ENCODE results near the gene KIF6.
"Not testable (repeated sequence)": the region's sequence is repeated elsewhere in the genome, so short reads cannot be mapped to it uniquely, and the experiment has no call there.

Gene KIF6

DNA sequence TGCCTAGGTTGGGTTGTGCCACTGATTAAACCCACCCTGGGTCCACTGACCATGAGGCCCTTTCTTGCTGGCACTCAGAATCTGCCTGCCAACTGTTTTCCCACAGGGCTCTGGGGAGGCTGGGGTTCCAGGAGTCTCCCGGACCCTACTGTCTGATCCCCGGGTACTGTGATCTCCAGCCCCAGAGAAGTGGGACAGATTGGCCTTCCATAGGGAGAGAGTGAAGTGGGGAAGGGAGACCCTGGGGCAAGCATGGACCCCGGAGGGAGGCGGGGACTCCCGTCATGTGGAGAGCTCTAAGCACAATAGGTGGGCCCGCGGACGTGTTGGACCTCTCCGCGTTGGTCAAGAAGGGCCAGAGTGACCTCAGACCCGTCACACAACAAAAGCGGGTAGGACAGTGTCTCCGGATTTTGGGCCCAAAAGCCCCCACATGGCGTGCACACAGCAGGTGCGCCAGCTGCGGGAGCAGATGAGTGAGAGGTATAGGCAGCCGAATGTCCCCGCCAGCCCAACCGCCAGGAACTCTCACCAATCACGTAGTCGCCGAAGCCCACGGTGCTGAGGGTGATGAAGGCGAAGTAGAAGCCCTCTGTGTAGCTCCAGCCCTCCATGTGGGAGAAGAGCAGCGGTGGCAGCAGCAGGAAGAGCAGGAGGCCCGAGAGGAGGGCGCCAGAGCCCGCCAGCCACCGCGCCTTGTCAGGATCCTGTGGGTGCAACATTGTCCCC is 421.6 kb downstream of the KIF6 start:
- DNase-seq = no peak

- peak; percentile 60 to 94 for DNase-seq
These were observed 422.4 kb downstream of the KIF6 start for GRCh38 chr6:39302669-39303424.

GRCh38 chr6:39302011-39302410 is 423.2 kb downstream of the KIF6 start:
- no peak for DNase-seq

- no peak for DNase-seq
These were observed 423.6 kb downstream of the KIF6 start for GRCh38 chr6:39301606-39302005.

DNA sequence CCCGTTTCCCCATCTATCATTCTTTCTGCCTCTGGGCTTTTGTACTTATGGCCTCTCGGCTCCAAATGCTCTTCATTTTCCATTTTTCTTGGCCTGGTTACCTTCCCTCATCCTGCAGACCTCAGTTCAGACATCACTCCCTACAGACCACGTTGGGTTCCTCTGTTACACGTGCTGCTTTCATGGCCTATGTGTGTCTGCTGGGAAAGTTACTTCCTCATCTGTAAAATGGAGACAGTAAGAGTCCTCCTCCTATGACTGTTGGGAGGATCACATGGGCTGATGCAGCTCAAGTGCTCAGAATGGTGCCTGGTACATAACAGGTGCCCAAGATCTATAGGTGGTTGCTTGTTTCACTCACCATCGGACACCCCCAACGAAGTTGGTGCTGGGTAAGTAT is 424.5 kb downstream of the KIF6 start:
- DNase-seq = peak in 1 of 2 donors; percentile 36

GRCh38 chr6:39298061-39298460 is 427.1 kb downstream of the KIF6 start:
- no peak for DNase-seq

DNA sequence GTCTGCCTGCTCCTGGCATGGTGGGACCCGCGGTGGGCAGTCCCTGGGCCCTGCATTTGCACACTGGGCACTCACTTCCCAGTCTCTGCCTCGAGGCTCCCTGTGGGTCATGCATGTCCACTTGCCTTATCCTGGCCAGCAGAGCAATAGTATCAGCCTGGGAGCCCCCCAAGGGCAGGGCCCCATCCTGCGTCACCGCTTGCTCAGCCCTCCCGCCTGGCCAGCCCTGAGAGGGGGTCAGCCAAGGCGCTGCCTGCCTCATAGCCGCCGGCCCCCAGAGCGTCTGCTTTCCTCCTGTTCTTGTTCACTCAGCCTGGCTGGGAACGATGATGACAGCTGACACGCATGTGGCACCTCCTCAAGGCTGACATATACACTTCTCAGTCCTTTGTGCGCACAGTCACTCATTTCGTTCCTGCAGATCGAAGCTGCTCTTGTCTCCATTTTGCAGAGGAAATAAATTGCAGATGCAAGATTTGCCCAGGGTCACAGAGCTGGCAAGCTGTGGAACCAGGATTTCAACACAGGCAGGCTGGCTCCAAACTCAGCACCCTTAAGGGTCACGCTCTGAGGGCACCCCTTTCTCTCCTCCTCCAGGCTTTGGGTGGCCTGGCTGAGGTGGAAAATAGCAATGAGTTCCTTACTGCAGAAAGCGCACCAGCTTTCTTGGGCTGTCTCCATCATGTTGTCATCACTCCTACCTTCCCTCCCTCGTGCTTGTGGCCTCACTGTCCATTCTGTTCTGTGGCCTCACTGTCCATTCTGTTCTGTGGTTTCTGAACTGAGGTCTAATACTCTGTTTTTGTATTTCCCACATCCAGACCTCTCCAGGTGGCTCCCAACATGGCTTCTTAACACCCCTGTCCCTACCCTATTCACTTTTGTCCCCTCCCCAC is 428.2 kb downstream of the KIF6 start:
- DNase-seq = no peak

DNA sequence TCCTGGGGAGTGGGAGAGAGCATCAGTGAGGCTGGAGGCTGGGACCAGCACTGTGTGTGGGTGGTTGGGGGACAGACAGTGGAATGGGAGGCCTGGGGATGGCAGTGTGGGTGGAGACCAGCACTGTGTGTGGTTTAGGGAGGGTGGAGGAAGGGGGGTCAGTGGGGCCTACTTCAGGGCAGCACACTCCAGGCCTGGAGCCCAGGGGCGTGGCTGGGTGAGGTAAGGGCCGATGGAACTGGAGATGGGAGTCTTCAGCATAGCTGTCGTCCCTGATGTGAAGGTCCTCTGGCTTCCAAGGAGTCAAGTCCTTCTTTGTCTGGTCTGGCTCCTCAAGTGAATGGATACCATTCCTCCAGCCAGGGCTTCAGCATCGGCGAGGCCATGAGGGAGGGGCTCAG is 429.6 kb downstream of the KIF6 start:
- DNase-seq = no peak

DNA sequence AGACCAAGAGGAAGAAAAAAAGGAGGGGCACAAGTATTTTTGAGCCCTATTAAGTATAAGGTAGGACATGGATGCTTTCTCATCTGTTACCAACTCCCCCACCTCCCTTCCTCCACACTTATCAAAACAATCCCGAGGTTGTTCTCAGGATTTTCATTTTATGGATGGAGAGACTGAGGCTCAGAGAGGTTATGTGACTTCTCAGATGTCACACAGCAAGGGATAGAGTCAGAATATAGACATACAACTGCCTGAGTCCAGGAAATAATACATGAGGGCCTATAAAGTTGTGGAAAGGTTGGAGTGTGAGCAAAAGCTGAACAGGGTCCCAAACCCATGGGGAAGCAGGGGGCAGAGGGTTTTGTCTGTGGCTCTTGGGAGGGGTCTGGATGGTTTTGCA is 430.3 kb downstream of the KIF6 start:
- no peak for DNase-seq

- DNase-seq = peak in 1 of 2 donors; percentile 17
These were observed 431.1 kb downstream of the KIF6 start for GRCh38 chr6:39294133-39294532.

- no peak for DNase-seq
These were observed 432.6 kb downstream of the KIF6 start for GRCh38 chr6:39292637-39293036.

- peak; percentile 43 to 52 for DNase-seq
These were observed 435.7 kb downstream of the KIF6 start for GRCh38 chr6:39289490-39289889.

GRCh38 chr6:39287601-39288000 is 437.6 kb downstream of the KIF6 start:
- DNase-seq = no peak

DNA sequence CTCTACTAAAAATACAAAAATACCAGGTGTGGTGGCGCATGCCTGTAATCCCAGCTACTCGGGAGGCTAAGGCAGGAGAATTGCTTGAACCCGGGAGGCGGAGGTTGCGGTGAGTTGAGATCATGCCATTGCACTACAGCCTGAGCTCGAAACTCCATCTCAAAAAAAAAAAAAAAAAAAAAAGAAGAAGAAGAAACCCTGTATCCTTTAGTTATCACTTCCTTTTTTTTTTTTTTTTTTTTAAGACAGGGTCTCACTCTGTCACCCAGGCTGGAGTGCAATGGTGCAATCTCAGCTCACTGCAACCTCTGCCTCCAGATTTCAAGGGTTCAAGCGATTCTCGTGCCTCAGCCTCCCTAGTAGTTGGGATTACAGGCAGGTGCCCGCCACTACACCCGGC is 438.6 kb downstream of the KIF6 start:
- DNase-seq = not testable (repeated sequence)

DNA sequence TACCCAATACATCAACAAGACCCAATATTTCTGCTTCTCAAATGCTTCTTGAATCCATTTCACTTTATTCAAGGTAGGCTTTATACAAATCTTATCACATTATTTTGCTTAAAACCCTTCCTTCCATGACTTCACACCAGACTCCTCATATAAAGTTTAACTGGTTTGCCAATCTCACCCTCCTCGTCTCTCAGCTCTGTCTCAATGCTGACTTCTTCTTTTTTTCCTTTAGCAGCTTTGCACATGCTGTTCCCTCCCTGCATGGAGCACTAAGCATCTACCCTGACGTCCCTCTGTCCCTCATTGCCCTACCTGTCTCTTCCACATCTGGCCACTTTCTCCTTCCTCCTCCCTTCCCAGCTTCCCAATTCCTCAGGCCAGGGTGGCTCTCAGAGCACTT is 442.4 kb downstream of the KIF6 start:
- peak in 1 of 2 donors; percentile 39 for DNase-seq

DNA sequence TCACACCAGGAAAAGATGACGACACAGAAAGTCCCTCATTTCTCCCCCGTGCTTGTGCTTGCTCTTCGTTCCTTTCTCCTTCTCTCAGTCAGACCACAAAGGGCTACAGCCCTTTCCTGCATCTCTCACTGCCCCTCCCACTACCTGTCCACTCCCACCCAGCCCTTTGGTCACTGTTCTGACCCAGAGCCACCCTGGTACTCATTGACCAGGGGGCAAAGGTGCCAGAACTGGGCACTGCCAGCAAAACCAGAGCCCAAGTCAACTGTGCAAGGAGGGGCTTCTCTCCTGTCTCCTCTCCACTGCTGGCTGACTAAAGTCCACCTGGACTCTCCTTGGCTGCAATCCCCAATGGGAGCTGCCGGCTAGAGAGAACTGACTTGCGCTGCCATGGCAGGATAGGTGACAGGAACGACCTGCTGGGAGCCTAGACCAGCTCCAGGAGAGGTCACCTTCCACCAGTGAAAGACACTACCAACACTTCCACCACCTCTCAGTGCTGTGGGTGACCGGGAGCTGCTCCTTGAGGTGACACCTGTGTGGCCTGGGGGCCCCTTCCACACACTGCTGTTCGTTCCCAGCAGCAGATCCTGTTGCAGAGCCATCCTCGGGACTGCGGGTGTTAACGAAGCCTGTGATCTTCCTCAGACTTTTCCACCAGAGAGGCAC is 443.8 kb downstream of the KIF6 start:
- DNase-seq = no peak

DNA sequence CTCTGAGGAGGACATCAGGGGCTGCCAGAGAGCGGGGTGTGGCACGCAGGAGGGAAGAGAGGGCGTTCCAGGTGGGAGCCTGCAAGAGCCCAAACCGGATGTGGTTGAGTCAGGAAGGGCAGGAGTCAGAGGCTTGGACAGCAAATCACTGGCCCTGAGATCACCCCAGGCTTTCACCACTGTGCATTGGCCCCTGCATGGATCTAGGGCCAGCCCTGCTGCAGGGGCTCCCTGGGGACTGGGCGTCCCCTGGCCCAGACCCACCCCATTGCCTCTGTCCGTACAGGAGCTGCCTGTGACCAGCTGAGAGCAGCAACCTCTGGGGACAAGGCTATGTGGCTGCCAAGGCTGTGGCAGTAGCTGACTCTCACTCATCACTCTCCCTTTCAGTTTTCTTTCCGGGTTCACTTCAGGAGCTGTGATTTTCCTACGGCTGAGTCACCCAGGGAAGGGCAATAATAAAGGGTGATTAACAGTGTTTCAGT is 444.9 kb downstream of the KIF6 start:
- peak; percentile 57 to 58 for DNase-seq
